ENCODE results near the gene CYP4X1.

GRCh38 chr1:47067097-47067594 is 43.7 kb downstream of the CYP4X1 start, which contains the start of gene CYP4Z1:
- TF ChIP-seq CTCF (conservative IDR thresholded peaks at IDR 0.05; ENCODE audit: low read depth, low read length), result no peak
- TF ChIP-seq EZH2 (IDR thresholded peaks at IDR 0.05; ENCODE audit: borderline replicate concordance, low read depth, low read length, poor library complexity, severe bottlenecking), result no peak

Data from A673 (cell line).